ENCODE data around the gene DPEP1.
"Not testable (repeated sequence)": the region's sequence is repeated elsewhere in the genome, so short reads cannot be mapped to it uniquely, and the experiment has no call there.

DPEP1 gene

GRCh38 chr16:89577055-89577759 is 36.2 kb upstream of the DPEP1 start:
- DNase-seq (ENCODE audit: low read depth in 4 of 4, low spot score in 1 of 4) = no peak

- DNase-seq (ENCODE audit: low read depth in 4 of 4, low spot score in 1 of 4) = no peak
Measured at GRCh38 chr16:89579351-89579750, 34.1 kb upstream of the DPEP1 start.

GRCh38 chr16:89581045-89581695 is 32.3 kb upstream of the DPEP1 start:
- no peak for DNase-seq (ENCODE audit: low read depth in 4 of 4, low spot score in 1 of 4)

- DNase-seq (ENCODE audit: low read depth in 4 of 4, low spot score in 1 of 4) = no peak
Measured at GRCh38 chr16:89581861-89582563, 31.4 kb upstream of the DPEP1 start.

- DNase-seq (ENCODE audit: low read depth in 4 of 4, low spot score in 1 of 4) = no peak
Measured at GRCh38 chr16:89582614-89583196, 30.7 kb upstream of the DPEP1 start.

GRCh38 chr16:89583197-89583894 is 30.1 kb upstream of the DPEP1 start:
- DNase-seq (ENCODE audit: low read depth in 4 of 4, low spot score in 1 of 4) = no peak

- DNase-seq (ENCODE audit: low read depth in 4 of 4, low spot score in 1 of 4) = no peak
Measured at GRCh38 chr16:89583895-89584644, 29.4 kb upstream of the DPEP1 start.

GRCh38 chr16:89584768-89585549 is 28.5 kb upstream of the DPEP1 start:
- no peak for DNase-seq (ENCODE audit: low read depth in 4 of 4, low spot score in 1 of 4)

- DNase-seq (ENCODE audit: low read depth in 4 of 4, low spot score in 1 of 4) = no peak
Measured at GRCh38 chr16:89586218-89586617, 27.2 kb upstream of the DPEP1 start.

GRCh38 chr16:89586853-89587252 is 26.6 kb upstream of the DPEP1 start:
- no peak for DNase-seq (ENCODE audit: low read depth in 4 of 4, low spot score in 1 of 4)

- not testable (repeated sequence) for DNase-seq (ENCODE audit: low read depth in 4 of 4, low spot score in 1 of 4)
Measured at GRCh38 chr16:89587676-89588075, 25.8 kb upstream of the DPEP1 start.

- no peak for DNase-seq (ENCODE audit: low read depth in 4 of 4, low spot score in 1 of 4)
Measured at GRCh38 chr16:89588413-89589109, 24.9 kb upstream of the DPEP1 start.

- DNase-seq (ENCODE audit: low read depth in 4 of 4, low spot score in 1 of 4) = no peak
Measured at GRCh38 chr16:89589241-89589926, 24.1 kb upstream of the DPEP1 start.

GRCh38 chr16:89593841-89594240 is 19.6 kb upstream of the DPEP1 start:
- DNase-seq (ENCODE audit: low read depth in 4 of 4, low spot score in 1 of 4) = no peak

- DNase-seq (ENCODE audit: low read depth in 4 of 4, low spot score in 1 of 4) = no peak
Measured at GRCh38 chr16:89595330-89596060, 17.9 kb upstream of the DPEP1 start.

GRCh38 chr16:89596061-89596689 is 17.3 kb upstream of the DPEP1 start:
- no peak for DNase-seq (ENCODE audit: low read depth in 4 of 4, low spot score in 1 of 4)

GRCh38 chr16:89596957-89597649 is 16.3 kb upstream of the DPEP1 start:
- no peak for DNase-seq (ENCODE audit: low read depth in 4 of 4, low spot score in 1 of 4)
